NCI-H82 treated with DMSO at 0.1 percent for 48 hours (cell line): Measurements from ENCODE around the gene CACNA1F.

Experiments used
- DNase-seq: peaks from one replicate; lab custom pipeline; 2025; ENCODE audit not compliant: unreplicated experiment; lab: John Stamatoyannopoulos, UW

Gene CACNA1F

GRCh38 chrX:49199906-49200771 is 33.0 kb downstream of the CACNA1F start, which contains the start of gene SYP:
Gene SYP (minus strand): TSS chrX:49200193. CDS start chrX:49200186, 7 bp downstream.
- peak; percentile 67 for DNase-seq

GRCh38 chrX:49199315-49199595 is 33.9 kb downstream of the CACNA1F start:
- DNase-seq, result no peak

- no peak for DNase-seq
Observed at GRCh38 chrX:49198540-49199314, 34.4 kb downstream of the CACNA1F start.

GRCh38 chrX:49197543-49198087 is 35.5 kb downstream of the CACNA1F start:
- peak; percentile 77 for DNase-seq

- no peak for DNase-seq
Observed at GRCh38 chrX:49193542-49193964, 39.6 kb downstream of the CACNA1F start.

- no peak for DNase-seq
Observed at GRCh38 chrX:49192722-49193328, 40.3 kb downstream of the CACNA1F start.

- no peak for DNase-seq
Observed at GRCh38 chrX:49191574-49192011, 41.5 kb downstream of the CACNA1F start.

GRCh38 chrX:49190821-49191573 is 42.1 kb downstream of the CACNA1F start:
- DNase-seq, result no peak

- DNase-seq, result no peak
Observed at GRCh38 chrX:49189606-49190005, 43.5 kb downstream of the CACNA1F start.

- DNase-seq, result no peak
Observed at GRCh38 chrX:49188468-49189076, 44.6 kb downstream of the CACNA1F start.

- no peak for DNase-seq
Observed at GRCh38 chrX:49187526-49187925, 45.6 kb downstream of the CACNA1F start.

- no peak for DNase-seq
Observed at GRCh38 chrX:49187028-49187394, 46.1 kb downstream of the CACNA1F start.

- DNase-seq, result peak; percentile 58
Observed at GRCh38 chrX:49186125-49187027, 46.8 kb downstream of the CACNA1F start, which contains the start of gene PRICKLE3. Gene PRICKLE3 (minus strand): TSS chrX:49186373. CDS start chrX:49186297, 76 bp downstream.

- DNase-seq, result peak; percentile 92
Observed at GRCh38 chrX:49184294-49185281, 48.6 kb downstream of the CACNA1F start.

GRCh38 chrX:49183701-49184281 is 49.3 kb downstream of the CACNA1F start:
- no peak for DNase-seq

GRCh38 chrX:49179358-49179757 is 53.8 kb downstream of the CACNA1F start:
- DNase-seq, result no peak

GRCh38 chrX:49178537-49178936 is 54.6 kb downstream of the CACNA1F start:
- DNase-seq, result no peak
